GM21619 (cell line): ENCODE data around the gene UBE2H.
A peak's percentile ranks its signal among the peaks of the same experiment; 100 is the strongest.
"Not testable (repeated sequence)": the region's sequence is repeated elsewhere in the genome, so short reads cannot be mapped to it uniquely, and the experiment has no call there.

ENCODE experiments used
- ATAC-seq: cut with Tn5 transposase; IDR thresholded peaks from one replicate; pipeline ENCODE4 v1.9.1; 2021; ENCODE audit not compliant: unreplicated experiment

The UBE2H gene

DNA sequence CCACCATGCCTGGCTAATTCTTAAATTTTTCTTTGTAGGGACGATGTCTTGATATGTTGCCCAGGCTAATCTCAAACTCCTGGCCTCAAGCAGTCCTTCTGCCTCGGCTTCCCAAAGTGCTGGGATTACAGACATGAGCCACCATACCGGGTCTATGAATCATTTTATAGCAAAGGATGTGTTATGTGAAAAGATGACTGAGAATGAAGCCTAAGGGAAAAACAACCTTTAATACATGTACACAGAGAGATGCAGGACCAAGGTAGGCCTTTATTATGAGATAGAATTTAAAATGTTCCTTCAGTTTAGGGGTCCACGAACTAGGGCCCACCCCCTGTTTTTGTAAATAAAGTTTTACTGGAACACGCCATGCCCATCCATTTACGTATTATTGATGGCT, 41.0 kb downstream of the UBE2H start:
- ATAC-seq, result no peak

DNA sequence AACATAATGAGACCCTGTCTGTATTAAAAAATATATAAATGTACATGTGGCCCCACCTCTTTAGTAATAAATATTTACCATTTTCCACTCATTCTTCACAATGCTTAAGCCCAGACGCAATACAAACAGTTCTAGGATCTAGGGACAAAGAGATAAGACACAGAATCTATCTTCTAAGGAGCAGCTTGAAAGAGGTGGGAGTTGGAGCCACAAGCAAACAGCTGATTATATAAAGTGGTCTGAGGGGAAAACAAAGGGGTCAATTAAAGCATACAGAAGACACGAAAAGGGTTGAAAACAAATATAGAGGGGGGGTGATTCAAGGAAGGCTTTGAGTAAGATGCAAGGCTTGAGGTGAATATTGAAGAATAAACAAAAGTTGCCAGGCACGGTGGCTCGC, 43.1 kb downstream of the UBE2H start:
- no peak for ATAC-seq

DNA sequence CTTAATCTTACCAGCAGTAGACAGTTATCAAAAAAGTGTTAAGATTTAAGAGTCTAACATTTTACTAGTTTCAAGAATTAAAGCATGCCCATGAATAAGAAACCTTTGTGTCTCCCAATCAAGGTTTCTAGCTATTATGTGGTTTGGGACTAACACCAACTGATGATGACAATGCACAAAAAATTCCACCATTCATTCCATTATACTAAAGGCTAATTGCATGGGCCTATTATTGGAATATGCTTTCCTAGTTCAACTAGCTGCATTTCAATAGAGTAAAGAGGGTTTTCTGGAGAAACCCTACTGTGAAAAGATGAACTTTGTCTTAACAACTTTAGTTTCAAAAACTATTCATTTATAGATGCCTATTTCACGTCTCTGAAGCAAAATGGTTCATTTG, 44.6 kb downstream of the UBE2H start:
- ATAC-seq, result no peak

DNA sequence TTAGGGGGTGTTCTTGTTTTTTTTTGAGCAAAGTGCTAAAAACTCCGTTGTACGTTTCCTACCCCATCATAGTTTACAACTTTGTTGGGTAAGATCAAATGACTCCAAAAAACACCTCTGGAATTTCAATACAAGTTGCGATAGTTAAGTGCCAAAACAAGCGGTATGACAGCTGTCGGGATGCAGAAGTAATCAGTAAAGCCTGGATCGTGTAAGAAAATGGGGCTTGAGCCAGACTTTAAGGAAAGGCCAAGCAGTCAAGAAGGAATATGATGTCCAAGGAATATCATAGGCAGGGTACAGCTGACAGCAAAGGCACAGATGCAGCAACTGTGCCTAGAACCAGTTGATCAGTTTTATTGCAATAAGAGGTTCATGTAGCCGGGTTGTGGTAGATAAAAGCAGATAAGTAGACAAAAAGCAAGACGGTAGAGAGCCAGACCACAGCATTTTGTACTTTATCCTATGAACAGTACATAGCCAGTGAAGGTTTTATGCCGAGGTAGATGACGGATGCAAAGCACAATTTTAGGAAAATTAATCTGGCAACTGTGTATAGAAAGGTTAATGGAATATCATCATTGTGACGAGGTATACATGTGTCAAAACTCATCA, 45.5 kb downstream of the UBE2H start:
- ATAC-seq, result no peak

DNA sequence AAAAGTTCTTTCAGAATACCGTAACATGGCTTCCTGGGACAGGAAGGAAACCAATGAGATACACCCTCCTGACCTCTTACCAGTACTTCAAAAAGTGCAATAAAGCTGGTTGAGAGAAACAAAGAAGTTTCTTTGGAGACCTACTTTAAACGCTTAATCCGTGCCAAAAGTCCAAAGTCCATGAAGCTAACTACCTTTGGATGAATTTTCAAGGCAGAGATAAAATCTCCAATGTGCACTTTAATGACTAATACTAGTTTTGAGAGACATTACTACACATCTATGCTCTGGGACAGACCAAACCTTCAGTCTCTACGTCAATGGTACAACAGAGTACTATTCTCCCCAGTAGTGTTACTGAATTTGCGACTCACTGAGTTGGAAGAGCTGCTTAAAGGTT, 46.1 kb downstream of the UBE2H start:
- ATAC-seq, result no peak

DNA sequence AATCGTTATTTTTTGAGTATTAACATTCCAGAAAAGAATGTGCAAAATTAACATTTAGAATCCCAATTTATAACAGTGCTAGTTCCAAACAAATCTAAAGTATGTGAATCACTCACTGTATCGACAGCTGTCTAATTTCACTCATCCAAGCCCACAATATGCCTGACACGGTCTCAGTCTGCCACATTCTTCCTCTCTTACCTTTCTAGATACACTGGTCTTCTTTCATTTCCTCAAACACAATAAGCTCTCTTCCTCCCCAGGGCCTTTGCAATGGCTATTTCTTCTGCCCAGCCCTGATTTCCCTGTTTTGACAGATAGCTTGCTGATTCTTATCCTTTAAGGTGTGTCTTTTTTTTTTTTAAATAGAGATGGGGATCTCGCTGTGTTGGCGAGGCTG, 48.8 kb downstream of the UBE2H start:
- ATAC-seq, result peak; percentile 66

DNA sequence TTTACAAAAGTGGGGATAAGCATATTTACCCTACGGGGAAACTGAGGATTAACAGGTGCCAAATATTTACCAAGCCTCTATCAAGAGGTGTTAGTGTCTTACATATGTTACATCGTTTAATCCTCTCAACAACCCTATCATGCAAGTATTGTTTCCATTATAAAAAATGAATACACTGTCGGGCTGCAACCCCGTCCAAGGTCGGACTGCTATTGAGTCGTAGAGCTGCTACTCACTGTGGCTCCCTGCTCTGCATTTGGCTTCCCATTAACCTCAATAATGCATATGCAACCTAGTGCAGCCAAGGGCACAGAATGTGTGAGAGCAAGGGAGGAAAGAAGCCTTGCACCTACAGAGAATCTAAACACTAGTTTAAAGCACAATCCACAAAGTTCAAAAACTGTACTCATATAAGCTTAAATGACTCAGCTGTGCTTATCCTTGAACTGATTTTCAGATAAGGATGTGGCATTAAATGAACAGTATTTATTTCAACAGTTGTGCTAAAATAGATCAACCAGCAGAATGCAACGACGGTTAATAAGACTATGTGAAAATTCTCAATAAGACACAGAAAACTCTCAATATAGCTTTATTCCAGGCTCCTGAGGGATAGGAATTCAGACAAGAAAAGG, 49.9 kb downstream of the UBE2H start:
- ATAC-seq, result no peak

DNA sequence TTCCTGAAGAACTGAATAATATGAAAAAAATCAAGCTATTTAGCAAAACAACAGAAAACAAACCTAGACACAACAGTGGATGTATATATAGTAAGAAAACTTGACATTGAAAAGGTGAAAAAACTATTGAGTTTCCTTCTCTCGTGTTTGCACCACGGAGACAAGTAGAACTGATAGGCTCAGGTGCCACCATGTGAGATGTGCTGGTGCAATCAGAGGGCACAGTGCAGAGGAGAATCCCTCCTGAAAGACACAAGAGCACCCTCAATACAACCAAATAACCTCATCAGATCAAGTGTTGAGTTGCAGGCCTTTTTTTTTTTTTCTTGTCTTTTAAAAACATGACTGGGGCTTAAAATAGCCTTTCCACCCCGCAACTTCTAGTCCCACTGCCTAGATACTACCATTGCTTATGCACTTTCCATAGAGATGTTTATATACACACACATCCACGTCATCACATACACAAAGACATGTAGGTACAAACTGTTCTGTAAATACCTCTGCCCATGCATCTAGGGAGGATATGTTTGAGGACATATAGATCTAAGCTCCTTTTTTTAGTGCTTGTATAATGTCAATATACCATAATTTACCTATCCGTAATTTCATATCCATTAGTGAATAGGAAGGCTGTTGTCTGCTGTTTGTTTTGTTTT, 54.1 kb downstream of the UBE2H start:
- no peak for ATAC-seq

DNA sequence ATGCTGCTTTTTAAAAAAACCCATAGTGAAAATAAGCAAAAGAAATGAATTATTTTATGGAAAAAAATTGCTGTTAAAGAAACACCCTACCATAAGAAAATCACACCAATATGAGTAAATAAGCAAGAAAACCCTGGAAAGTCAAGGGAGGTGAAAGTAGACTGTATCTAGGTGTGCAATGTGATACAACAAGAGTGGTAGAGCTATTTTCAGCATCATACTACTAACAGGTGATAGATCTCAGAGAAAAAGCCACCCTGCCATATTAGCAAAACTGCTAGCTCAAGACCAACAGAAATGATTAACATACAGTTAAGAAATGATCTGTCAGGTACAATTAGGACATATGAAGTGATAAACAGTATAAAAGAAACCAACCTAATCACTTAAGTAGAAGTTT, 54.8 kb downstream of the UBE2H start:
- ATAC-seq, result no peak

DNA sequence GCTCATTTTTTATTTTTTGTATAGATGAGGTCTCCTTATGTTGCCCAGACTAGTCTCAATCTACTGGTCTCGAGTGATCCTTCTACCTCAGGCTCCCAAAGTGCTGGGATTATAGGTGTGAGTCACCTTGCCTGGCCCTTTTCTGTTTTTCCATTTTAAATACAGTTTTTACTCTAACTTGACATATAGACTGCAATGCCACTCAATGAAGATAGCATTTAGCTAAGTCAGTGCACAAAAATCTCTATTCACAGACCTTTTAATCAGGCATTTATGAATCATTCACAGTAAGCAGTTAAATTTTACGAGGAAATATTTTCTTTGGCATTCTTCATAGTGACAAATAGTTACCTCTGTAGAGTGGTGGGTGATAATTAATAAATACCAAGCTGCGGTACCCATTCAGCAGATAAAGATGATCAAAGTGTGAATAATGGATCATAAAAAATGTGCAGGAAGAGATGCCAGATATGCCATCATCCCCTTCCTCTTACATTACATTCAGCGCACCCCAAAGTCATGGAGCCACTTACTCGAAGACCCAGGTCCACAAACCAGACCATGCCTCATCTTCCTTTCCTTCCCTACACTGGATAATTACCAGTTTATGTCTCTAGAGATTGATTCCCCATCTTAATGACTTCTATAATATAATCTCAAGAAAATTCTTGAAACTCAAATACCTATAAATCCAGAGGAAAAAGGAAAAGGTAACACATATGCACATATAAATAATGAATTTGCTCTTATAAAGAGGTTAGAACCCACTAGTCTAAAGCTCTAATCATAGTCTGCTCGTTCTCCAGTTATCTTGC, 56.0 kb downstream of the UBE2H start:
- ATAC-seq, result no peak

DNA sequence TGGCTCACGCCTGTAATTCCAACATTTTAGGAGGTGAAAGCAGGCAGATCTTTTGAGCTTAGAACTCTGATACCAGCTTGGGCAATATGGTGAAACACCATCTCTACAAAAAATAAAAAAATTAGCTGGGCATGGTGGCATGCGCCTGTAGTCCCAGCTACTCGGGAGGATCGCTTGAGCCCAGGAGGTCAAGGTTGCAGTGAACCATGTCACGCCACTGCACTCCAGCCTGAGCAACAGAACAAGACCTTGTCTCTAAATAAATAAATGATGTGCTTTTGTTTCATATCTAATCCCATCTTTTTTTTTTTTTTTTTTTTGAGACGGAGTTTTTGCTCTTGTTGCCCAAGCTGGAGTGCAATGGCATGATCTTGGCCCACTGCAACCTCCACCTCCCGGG, 58.6 kb downstream of the UBE2H start:
- not testable (repeated sequence) for ATAC-seq

DNA sequence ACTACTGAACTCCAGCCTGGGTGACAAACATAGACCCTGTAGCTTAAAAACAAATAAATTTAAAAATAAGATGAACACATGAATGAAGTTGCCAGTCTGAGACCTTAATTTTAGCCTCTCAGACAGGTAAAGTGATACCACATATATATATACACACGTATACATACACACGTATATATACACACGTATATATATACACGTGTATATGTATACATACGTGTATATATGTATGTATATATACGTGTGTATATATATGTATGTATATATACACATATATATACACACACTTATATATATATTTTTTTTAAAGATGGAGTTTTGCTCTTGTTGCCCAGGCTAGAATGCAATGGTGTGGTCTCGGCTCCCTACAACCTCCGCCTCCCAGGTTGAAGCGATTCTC, 62.7 kb downstream of the UBE2H start:
- ATAC-seq, result no peak

DNA sequence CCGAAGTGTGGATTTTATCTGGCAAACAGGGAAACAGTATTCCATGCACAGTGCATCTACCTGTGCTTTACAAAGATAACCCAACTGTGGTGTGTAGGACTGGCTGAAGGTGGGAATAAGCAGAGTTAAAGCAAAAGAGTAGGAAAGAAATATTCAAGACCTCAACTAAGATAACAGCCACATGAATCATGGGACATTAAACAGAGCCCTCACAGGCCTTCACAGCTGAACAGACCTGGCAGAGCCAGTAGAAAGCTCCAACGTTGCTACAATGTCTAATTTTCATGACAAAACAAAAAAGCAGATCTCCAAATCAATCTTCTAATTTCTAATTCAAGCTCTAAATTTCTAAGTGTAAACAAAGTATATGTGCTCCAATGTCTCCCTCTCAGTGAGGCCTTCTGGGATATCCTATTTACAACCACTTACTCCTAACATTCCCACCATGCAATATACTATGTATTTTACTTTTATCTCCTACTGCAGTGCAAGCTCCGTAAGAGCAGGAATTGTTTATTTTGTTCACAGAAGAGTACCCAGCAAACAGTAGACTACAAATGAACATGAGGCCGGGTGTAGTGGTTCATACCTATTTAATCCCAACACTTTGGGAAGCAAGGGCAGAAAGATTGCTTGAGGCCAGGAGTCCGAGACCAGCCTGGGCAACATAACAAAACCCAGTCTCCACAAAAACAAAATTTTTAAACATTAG, 63.5 kb downstream of the UBE2H start:
- ATAC-seq, result no peak

DNA sequence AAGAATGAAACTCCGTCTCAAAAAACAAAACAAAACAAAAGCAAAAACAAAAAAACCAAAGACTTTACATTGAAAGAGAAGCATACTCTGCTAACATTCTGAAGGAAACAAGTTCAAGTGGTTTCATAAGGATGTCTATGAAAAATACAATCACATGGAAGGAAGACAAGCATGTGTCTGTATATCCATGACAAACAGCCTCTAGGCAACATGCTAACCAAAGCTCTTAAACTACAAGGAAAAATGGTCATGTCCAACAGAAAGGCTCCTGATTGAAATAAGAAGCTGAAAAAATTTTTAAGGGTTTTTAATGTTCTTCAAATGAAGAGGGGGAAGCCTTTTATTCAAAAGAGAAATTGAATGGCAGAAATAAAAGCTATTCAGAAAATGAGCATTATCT, 64.9 kb downstream of the UBE2H start:
- ATAC-seq, result no peak

DNA sequence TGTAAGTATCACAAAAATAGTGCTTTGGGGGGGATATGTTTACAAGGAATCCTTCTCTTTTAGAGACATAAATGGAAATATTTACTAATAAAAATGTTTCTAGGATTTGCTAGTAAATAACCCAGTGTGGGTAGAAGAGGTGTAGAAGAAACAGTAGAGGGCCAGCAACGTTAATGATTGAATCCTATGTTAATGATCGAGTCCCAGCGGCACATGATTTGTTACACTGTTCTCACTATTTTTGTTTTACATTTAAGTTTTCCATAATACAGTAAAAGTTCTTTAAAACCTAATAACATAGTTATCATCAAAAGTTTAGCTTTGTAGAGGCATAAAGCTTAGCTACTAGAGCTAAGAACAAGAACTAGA, 66.0 kb downstream of the UBE2H start:
- no peak for ATAC-seq

DNA sequence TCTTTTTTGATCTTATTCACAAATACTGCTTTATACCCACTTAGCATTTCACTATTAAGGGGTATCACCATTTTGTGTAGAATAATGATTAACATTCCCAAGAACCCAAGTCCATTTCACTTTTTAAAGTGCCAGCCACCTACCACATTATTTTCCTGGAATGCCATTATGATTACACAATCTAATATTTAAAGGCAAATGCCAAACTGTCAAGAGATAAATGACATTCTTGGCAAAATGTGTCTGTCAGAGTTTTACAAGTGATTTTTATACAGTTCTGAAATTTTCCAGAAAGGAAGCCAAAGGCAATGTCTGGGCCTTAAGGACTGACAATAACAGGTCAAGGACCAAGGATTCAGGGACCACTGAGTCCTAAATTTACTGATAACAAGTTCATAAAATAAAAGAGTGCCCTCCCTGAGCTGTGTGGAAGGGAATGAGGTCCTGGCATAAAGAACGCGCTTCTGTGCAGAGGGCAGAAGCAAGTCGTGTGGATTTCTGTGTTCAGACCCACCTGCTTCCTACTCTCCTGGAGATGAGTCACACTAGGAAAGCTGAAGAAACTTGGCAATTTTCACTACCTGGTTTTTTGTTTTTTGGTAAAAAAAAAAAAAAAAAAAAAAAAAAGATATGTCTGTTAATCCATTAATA, 66.5 kb downstream of the UBE2H start:
- no peak for ATAC-seq

DNA sequence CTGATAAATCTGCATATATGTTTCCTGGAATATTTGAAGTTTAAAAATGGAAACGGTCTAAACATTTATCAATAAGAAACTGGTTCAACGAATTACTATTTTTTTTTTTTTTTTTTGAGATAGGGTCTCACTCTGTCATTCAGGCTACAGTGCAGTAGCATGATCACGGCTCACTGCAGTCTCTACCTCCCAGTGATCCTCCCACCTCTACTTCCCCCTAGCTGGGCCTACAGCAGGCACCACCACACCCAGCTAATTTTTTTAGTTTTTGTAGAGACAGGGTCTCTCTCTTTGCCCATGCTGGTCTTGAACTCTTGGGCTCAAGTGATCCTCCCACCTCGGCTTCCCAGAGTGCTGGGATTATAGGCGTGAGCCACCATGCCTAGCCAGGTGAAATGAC, 68.3 kb downstream of the UBE2H start:
- no peak for ATAC-seq

DNA sequence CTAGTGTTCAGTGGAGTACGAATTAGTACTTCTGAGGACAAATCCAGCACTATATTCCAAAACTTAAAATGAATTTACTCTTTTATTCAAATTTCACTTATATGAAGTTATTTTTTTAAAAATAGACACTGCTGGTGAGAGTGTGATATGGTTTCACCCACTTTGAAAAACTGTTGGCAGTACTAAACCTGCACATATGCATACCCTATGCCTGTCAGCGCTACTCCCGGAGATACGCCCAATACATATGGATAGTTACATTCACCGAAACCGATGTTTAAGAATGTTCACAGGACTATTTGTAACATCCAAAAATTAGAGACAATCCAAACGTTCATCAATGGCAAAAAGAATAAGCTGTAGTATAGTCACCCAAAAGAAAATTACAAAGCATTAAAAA, 69.6 kb downstream of the UBE2H start:
- ATAC-seq, result no peak

DNA sequence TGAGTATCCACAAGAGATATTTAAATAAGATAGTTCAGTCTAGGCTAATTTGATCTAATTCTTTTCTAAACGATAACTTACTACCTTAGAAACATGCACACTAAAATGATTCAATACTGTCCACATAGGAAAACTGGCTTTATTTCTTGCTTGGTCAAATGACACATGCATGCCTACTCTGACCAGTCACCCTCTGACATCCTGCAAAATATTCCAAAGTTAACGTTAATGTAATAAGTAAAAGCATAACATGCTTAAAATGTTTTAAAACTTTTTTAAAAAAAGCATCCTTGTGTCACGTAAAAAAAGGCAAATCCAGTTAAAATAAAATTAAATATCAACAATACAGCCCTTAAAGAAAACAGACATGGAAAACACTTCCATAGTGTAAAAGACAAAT, 70.2 kb downstream of the UBE2H start:
- ATAC-seq, result no peak

DNA sequence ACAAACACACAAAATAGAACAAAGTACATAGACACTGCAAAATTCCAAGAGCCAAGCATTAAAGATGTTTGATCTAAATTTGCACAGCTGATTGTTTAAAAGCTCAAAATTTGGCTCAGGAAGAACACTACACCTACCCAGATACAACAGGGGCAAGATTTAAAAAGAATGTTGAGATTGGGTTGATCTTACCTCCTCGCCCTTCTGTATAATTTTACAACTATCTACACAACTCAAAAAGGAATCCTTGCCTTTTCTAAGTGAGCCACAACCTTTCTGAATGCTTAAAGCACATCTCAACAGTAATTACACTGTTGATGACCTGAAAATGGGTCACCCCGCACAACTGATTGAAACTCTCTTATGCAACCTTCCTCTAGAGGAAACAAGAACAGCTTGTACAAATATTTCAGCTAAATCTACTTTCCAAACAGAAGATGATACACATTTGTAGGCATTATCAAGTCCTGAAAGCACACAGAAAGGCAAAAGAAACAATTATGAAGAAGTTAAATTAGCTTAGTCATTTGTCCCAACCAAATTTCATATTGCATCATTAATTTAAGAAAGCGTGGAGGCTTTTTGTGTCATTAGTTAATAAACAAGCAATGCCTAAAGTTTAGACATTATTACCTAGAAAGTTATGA, 75.5 kb downstream of the UBE2H start:
- ATAC-seq, result no peak
